Cortex of kidney (tissue), 1 donor: ENCODE data around the gene TTC28.

ENCODE experiments used
- DNase-seq: peaks from one replicate; lab custom pipeline; 2025; lab: John Stamatoyannopoulos, UW

The TTC28 gene

GRCh38 chr22:27988704-27989103 is 690.9 kb downstream of the TTC28 start:
- no peak for DNase-seq

- DNase-seq, result no peak
Observed at GRCh38 chr22:27987557-27987956, 692.1 kb downstream of the TTC28 start.

- no peak for DNase-seq
Observed at GRCh38 chr22:27986937-27987336, 692.7 kb downstream of the TTC28 start.

- DNase-seq, result no peak
Observed at GRCh38 chr22:27986459-27986858, 693.2 kb downstream of the TTC28 start.

- DNase-seq, result no peak
Observed at GRCh38 chr22:27985323-27986275, 694.0 kb downstream of the TTC28 start.

- no peak for DNase-seq
Observed at GRCh38 chr22:27984723-27985122, 694.9 kb downstream of the TTC28 start.

GRCh38 chr22:27984001-27984695 is 695.5 kb downstream of the TTC28 start:
- DNase-seq, result no peak

GRCh38 chr22:27983361-27983791 is 696.3 kb downstream of the TTC28 start:
- DNase-seq, result no peak

GRCh38 chr22:27982630-27983180 is 696.9 kb downstream of the TTC28 start:
- no peak for DNase-seq

- no peak for DNase-seq
Observed at GRCh38 chr22:27982106-27982505, 697.5 kb downstream of the TTC28 start.

- no peak for DNase-seq
Observed at GRCh38 chr22:27980424-27981148, 699.1 kb downstream of the TTC28 start.

- DNase-seq, result no peak
Observed at GRCh38 chr22:27978802-27979201, 700.8 kb downstream of the TTC28 start.

- DNase-seq, result no peak
Observed at GRCh38 chr22:27978317-27978716, 701.3 kb downstream of the TTC28 start.

- DNase-seq, result no peak
Observed at GRCh38 chr22:27976586-27976985, 703.1 kb downstream of the TTC28 start.

- no peak for DNase-seq
Observed at GRCh38 chr22:27975381-27976013, 704.1 kb downstream of the TTC28 start.

GRCh38 chr22:27973846-27974245 is 705.8 kb downstream of the TTC28 start:
- no peak for DNase-seq

GRCh38 chr22:27972732-27973698 is 706.6 kb downstream of the TTC28 start:
- no peak for DNase-seq

GRCh38 chr22:27971926-27972325 is 707.7 kb downstream of the TTC28 start:
- DNase-seq, result no peak

- DNase-seq, result no peak
Observed at GRCh38 chr22:27970596-27971220, 708.9 kb downstream of the TTC28 start.
